ENCODE data around the gene CES5A.
"Not testable (repeated sequence)": the region's sequence is repeated elsewhere in the genome, so short reads cannot be mapped to it uniquely, and the experiment has no call there.

CES5A gene

DNA sequence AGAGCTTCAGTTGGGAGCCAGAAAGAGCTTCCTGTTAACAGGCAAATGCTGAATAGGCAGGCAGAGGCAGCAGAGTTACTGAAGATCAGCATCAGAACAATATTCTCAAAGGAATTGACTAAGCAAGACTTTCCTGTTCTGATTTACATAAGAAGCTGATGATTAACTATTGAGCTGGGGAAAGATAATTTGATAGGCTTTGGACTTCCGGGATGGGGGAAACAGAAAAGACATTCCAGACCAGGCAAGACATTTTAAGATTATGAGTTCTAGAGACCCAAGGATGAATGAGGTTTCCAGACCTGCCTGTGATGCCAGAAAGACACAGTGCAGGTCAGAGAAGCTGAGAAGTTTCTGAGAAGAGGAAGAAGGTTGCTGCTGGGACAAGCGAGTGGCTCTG lies at the start of gene CES5A:
Gene CES5A (minus strand): TSS at position 101 of the 400 bp plus-strand sequence. CDS start 152 bp downstream, outside the sequence.
- DNase-seq, result no peak

DNA sequence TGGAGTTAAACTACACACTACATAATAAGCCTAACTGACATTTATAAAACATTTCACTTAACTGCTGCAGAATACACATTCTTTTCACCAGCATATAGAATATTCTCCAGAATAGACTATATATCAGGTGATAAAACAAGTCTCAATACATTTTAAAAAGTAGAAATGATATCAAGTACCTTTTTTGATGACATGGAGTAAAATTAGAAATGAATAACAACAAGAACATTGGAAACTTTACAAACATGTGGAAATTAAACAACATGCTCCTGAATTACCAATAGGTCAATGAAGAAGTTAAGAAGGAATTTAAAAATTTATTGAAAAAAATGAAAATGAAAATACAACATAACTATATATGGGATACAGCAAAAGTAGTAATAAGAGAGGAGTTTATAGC lies 47.5 kb upstream of the CES5A start:
- DNase-seq, result no peak

GRCh38 chr16:55917373-55918160 lies 42.4 kb upstream of the CES5A start:
- DNase-seq, result no peak

DNA sequence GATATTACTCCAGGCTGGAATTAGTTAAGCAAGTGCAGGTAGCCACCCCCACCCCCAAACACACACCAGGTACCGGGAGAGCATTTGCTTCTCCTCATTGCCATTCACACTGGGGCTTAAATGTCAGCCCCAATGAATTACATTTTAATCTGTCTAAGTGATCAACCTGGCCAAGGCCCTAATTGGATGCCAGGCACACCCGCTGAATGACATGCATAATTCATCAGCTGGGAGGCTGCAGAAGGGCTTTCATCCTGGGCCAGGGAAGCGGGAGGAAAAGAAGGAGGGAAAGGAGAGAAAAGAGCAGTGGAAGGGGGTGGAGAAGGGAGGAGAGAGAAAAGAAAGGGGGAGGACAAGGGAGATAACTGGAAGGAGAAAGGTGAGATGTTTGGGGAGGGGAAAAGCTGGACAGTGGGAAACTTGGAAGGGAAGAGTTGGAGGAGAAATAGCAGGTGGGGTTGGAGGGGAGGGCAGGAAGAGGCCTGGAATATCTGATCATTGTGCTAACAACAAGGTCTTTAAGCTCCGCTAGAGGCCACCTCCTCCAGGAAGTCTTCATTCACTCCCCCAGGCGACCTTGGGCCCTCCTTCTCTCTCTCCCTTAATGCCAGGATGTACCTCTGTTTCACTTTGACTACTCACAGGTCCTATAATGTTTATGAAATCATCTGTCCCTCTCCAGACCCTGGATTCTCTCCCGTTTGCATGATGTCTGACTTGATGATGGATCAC lies 40.1 kb upstream of the CES5A start:
- no peak for DNase-seq

- no peak for DNase-seq
Observed at GRCh38 chr16:55914383-55914782, 39.2 kb upstream of the CES5A start.

GRCh38 chr16:55913716-55914115 lies 38.5 kb upstream of the CES5A start:
- no peak for DNase-seq

DNA sequence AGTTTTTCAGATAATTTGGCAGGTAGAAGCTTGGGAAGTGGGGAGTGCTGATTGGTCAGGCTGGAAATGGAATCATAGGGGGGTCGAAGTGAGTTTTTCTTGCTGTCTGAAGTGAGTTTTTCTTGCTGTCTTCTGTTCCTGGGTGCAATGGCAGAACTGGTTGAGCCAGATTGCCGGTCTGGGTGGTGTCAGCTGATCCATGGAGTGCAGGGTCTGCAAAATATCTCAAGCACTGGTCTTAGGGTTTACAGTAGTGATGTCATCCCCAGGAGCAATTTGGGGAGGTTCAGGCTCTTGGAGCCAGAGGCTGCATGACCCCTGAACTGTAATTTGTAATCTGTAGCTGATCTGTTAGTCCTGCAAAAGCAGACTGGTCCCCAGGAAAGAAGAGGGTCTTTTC lies 37.9 kb upstream of the CES5A start:
- DNase-seq, result not testable (repeated sequence)

- DNase-seq, result no peak
Observed at GRCh38 chr16:55912022-55912421, 36.8 kb upstream of the CES5A start.

DNA sequence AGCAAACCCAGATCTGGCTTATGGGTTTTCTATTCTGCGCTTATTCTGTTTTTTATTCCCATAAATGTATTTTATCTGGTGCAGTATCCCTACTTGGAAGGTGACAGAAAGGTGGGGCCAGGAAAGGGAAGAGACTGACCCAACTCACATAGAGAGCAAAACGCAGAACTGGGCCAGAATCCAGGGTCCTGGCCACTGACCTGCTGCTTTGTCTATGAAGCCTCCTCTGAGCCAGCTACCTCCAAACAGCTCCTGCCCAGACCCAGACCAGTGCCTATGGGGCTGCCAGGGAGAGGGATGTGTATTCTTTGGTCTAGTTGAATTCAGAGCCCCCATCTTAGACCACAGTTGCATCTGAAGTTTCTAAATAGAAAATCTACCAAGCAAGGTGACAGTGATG lies 36.4 kb upstream of the CES5A start:
- DNase-seq, result no peak

DNA sequence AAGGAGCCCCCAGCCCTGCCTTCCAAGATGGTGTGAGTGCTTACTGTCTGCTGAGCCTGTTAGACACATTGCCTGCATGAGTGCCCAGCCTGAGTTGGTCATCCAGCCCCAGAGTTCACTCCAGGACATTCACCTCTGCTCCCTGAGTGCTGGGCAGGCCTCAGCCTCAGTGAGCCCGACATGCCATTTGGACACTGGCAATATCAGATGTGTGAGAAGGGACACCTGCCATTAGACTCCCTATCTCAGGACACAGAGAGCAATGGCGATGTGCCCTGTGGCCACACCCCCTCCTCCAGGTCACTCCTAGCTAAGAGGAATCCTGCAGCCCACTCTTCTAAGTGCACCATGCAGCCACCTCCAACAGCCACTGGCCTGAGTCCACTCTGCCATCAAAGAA lies 34.7 kb upstream of the CES5A start:
- DNase-seq, result no peak

DNA sequence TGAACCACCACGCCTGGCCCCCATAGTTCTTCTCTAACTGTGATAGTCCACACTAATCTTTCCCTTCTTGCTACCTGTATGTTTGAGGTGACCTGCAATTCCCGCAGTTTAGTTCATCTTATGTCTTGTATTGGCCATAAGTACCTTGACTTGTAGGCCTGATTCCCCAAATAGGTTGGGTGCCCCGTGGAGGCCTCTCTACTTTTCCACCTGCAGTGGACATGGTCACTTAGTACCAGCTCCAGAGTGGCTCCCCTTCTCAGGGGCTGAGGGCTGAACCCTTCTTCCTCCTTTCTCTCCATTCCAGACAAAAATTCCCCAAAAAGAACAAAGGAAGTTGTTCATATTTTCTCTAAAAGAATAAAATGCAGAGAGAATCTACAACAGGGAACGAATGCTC lies 33.5 kb upstream of the CES5A start:
- no peak for DNase-seq

- DNase-seq, result no peak
Observed at GRCh38 chr16:55907661-55908060, 32.5 kb upstream of the CES5A start.

GRCh38 chr16:55906123-55906522 lies 30.9 kb upstream of the CES5A start:
- DNase-seq, result no peak

GRCh38 chr16:55905651-55906050 lies 30.5 kb upstream of the CES5A start:
- DNase-seq, result no peak

DNA sequence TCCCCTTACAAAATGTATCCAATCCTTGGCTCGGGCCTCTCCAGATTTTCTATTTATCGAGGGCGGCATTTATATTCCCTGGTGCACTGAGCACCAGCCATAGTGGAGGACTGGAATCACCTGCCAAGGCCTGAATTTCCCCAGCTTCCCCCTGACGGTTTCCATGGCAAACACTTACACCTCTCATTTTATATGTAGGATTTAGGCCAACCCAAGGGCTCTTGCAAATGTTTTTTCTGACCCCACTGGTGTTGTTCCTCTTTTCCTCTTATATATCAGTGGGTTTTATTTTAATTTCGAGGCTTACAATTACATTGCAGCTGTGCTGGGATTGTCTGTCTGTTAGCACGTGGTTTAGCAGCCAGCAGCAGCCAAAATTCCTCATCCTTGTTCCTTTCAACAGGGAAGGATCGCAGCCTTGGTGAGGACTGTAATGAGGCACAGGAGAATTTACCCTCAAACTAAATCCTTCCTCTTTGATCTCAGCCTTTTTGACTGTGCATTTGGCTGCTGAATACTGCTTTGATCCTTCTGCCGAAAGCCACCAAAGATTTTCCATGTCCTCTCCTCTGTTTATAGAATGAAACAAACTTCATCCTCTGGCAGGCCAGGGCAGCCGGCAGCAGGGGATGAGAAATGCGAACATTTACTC lies 26.5 kb upstream of the CES5A start:
- DNase-seq, result no peak

- no peak for DNase-seq
Observed at GRCh38 chr16:55900616-55901393, 25.6 kb upstream of the CES5A start.

GRCh38 chr16:55899857-55900256 lies 24.7 kb upstream of the CES5A start:
- DNase-seq, result no peak

GRCh38 chr16:55898592-55898991 lies 23.4 kb upstream of the CES5A start:
- DNase-seq, result no peak

DNA sequence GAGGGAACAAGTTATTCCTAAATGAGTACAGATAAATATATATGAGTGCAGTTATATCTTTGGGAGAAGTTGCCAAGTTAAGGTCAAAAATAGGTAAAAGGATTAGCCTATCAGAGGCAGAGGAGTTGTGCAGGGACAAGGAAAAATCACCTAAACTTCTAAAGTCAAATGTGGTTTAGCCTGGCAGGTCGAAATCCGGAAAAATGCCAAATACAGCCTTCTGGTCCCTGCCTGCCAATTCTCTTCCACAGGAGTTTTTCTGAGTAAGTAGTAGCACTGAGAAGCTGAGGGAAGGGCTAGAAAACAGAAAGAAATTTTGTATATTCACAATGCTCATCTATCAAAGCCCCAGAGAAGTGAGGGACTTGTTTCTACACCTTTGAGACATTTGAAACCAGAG lies 17.6 kb upstream of the CES5A start:
- DNase-seq, result no peak

- no peak for DNase-seq
Observed at GRCh38 chr16:55889518-55889917, 14.3 kb upstream of the CES5A start.

GRCh38 chr16:55888546-55888945 lies 13.4 kb upstream of the CES5A start:
- no peak for DNase-seq

DNA sequence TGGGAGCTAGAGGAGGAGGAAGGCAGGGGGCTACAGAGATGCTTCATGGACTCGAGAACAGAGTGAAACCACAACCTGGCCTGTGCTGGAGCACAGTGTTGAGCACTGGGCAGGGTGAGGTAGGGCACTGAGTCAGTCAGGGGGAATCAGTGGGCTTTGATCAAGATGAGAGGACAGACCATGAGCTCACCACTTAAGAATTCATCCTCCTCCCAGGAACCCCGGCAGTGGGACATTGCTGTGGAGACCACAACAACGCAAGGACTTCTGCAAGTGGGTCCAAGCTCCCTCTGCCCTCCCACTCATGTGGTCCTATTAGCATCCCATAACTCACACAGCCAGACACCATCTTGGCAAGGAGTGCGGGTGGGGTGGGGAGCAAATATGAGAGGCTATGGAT lies 1.7 kb upstream of the CES5A start:
- DNase-seq, result no peak

GRCh38 chr16:55873122-55873521 lies 2.1 kb downstream of the CES5A start:
- DNase-seq, result no peak

Measured in NCI-H2081 treated with DMSO at 0.1 percent for 48 hours (cell line).